Smooth muscle cell (in vitro differentiated cells): ENCODE data around the gene HHATL. TPM values are rescaled to one million over a fixed set of nuclear protein-coding genes. Genes with fewer than 3 reads are reported as not detected.

Experiments used
- DNase-seq: peaks from one replicate; lab custom pipeline; 2025; ENCODE audit not compliant: unreplicated experiment; lab: John Stamatoyannopoulos, UW
- H2AFZ ChIP-seq: fragments of 200-600 bp; sonication (generic); 2 replicates; pipeline ENCODE4 v1.6.0; 2016; ENCODE audit warnings: antibody characterized with exemption, low read depth, mild to moderate bottlenecking
- H3F3A ChIP-seq: fragments of 200-600 bp; sonication (generic); 2 replicates; pipeline ENCODE4 v1.6.0; 2017; ENCODE audit warnings: antibody characterized with exemption, low read depth
- H3K27ac ChIP-seq: fragments of 200-600 bp; sonication (generic); 2 replicates; pipeline ENCODE4 v1.5.1; 2016; ENCODE audit warnings: low read depth, mild to moderate bottlenecking
- H3K27me3 ChIP-seq: fragments of 200-600 bp; sonication (generic); 2 replicates; pipeline ENCODE4 v1.6.1; 2016; ENCODE audit warnings: low read depth, mild to moderate bottlenecking
- H3K36me3 ChIP-seq: fragments of 200-600 bp; sonication (generic); 2 replicates; pipeline ENCODE4 v1.5.1; 2016; ENCODE audit warnings: low read depth
- H3K4me1 ChIP-seq: fragments of 200-600 bp; sonication (generic); 2 replicates; pipeline ENCODE4 v1.5.1; 2016; ENCODE audit warnings: low read depth
- H3K4me2 ChIP-seq: fragments of 200-600 bp; sonication (generic); 2 replicates; pipeline ENCODE4 v1.6.0; 2016; ENCODE audit warnings: mild to moderate bottlenecking
- H3K4me3 ChIP-seq: fragments of 200-600 bp; sonication (generic); 2 replicates; pipeline ENCODE4 v1.5.1; 2016; ENCODE audit warnings: mild to moderate bottlenecking
- H3K79me2 ChIP-seq: fragments of 200-600 bp; sonication (generic); 2 replicates; pipeline ENCODE4 v1.6.0; 2016; ENCODE audit warnings: low read depth, mild to moderate bottlenecking
- H3K9ac ChIP-seq: fragments of 200-600 bp; sonication (generic); 2 replicates; pipeline ENCODE4 v1.6.0; 2016; ENCODE audit warnings: low read depth
- H3K9me3 ChIP-seq: fragments of 200-600 bp; sonication (generic); replicated peaks from 2 replicates; pipeline ENCODE4 v1.5.1; 2016; ENCODE audit warnings: low read depth
- H4K20me1 ChIP-seq: fragments of 200-600 bp; sonication (generic); 2 replicates; pipeline ENCODE4 v1.6.0; 2016; ENCODE audit warnings: low read depth
- WGBS: methylation state at CpG from one replicate; pipeline ENCODE4 v1.1.7; 2016; ENCODE audit warnings: low lambda C conversion rate; 5-methylcytosine and 5-hydroxymethylcytosine counted together
- polyA plus RNA-seq: library from polyadenylated mRNA; unstranded; fragments of >200 nt; fragmentation: Nextera tagmentation; extraction: Ambion mirVana; gene quantifications from 2 replicates; pipeline ENCODE4 v1.2.1, GENCODE V29; 2016
- total RNA-seq: library from RNA; depleted of rRNA; stranded (reverse); fragments of >200 nt; gene quantifications from 2 replicates; pipeline ENCODE4 v1.2.3, GENCODE V29; 2014
- TF ChIP-seq, protein P1 (sequence below): fragments of 200-600 bp; sonication (generic); IDR thresholded peaks from 2 replicates; pipeline ENCODE4 v1.5.1; 2017; ENCODE audit warnings: borderline replicate concordance, mild to moderate bottlenecking, antibody characterized with exemption; ENCODE audit not compliant: insufficient read depth, poor library complexity, severe bottlenecking

The HHATL gene
- total and polyA plus RNA-seq, 2 experiments from 2014 or later = not detected

DNA sequence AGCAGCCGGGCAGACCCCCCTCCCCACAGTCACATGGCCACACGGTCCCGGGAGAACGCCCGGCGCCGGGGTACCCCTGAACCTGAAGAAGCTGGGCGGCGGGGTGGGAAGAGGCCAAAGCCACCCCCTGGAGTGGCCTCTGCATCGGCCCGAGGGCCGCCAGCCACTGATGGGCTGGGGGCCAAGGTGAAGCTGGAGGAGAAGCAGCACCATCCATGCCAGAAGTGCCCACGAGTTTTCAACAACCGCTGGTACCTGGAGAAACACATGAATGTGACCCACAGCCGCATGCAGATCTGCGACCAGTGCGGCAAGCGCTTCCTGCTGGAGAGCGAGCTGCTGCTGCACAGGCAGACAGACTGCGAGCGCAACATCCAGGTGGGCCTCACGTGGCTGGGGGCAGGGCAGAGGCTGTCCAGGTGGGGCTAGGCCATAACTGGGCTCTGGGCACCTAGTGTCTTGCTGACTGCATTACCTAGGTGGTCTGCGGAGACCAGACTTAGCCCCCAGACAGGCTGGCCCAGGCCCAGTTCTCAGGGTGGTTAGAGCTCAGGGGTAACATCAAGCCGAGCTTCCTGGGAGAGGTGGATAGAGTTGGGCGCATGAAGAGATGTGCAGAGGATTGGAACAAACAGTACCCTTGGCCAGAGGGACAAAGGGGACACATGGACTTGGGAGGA lies 43.0 kb downstream of the HHATL start:
- Histone ChIP-seq H3K79me2 (no peaks in the 10 kb centered on the region), H3K9me3 (no peaks in the 10 kb centered on the region), H3K4me3 (no peak overlapping the region), H3K4me1 (no peaks in the 10 kb centered on the region), H3K4me2 (no peak overlapping the region), H3K27me3 (no peaks in the 10 kb centered on the region), H3K27ac (no peak overlapping the region), H2AFZ (no peak overlapping the region), H4K20me1 (peaks cover 35% of the 10 kb centered on the region), H3K36me3 (no peaks in the 10 kb centered on the region), H3K9ac (no peak overlapping the region), H3F3A (no peaks in the 10 kb centered on the region)
- WGBS = 94% methylated on average over 18 of the region's 25 CpGs
- DNase-seq = no peak
- TF ChIP-seq, protein P1, sequence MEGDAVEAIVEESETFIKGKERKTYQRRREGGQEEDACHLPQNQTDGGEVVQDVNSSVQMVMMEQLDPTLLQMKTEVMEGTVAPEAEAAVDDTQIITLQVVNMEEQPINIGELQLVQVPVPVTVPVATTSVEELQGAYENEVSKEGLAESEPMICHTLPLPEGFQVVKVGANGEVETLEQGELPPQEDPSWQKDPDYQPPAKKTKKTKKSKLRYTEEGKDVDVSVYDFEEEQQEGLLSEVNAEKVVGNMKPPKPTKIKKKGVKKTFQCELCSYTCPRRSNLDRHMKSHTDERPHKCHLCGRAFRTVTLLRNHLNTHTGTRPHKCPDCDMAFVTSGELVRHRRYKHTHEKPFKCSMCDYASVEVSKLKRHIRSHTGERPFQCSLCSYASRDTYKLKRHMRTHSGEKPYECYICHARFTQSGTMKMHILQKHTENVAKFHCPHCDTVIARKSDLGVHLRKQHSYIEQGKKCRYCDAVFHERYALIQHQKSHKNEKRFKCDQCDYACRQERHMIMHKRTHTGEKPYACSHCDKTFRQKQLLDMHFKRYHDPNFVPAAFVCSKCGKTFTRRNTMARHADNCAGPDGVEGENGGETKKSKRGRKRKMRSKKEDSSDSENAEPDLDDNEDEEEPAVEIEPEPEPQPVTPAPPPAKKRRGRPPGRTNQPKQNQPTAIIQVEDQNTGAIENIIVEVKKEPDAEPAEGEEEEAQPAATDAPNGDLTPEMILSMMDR = no peak

DNA sequence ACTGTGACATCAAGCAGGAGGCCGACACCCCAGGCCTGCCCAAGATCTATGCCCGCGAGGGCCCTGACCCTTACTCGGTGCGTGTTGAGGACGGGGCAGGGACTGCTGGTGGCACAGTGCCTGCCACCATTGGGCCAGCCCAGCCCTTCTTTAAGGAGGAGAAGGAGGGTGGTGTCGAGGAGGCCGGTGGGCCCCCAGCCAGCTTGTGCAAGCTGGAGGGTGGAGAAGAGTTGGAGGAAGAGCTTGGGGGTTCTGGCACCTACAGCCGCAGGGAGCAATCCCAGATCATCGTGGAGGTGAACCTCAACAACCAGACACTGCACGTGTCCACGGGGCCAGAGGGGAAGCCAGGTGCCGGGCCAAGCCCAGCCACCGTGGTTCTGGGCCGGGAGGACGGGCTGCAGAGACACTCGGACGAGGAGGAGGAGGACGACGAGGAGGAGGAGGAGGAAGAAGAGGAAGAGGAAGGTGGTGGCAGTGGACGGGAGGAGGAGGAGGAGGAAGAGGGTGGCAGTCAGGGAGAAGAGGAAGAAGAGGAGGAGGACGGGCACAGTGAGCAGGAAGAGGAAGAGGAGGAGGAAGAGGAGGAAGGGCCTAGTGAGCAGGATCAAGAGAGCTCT lies 43.7 kb downstream of the HHATL start:
- Histone ChIP-seq H3K4me3 (no peak overlapping the region), H2AFZ (no peak overlapping the region), H4K20me1 (peaks cover 35% of the 10 kb centered on the region), H3K79me2 (peaks cover 2% of the 10 kb centered on the region), H3K9ac (no peak overlapping the region), H3K4me1 (no peaks in the 10 kb centered on the region), H3K27me3 (no peaks in the 10 kb centered on the region), H3F3A (no peaks in the 10 kb centered on the region), H3K9me3 (no peaks in the 10 kb centered on the region), H3K4me2 (no peak overlapping the region), H3K27ac (no peak overlapping the region), H3K36me3 (no peaks in the 10 kb centered on the region)
- no peak for DNase-seq
- TF ChIP-seq, protein P1 = no peak
- 97% methylated on average over 21 of the region's 22 CpGs for WGBS

DNA sequence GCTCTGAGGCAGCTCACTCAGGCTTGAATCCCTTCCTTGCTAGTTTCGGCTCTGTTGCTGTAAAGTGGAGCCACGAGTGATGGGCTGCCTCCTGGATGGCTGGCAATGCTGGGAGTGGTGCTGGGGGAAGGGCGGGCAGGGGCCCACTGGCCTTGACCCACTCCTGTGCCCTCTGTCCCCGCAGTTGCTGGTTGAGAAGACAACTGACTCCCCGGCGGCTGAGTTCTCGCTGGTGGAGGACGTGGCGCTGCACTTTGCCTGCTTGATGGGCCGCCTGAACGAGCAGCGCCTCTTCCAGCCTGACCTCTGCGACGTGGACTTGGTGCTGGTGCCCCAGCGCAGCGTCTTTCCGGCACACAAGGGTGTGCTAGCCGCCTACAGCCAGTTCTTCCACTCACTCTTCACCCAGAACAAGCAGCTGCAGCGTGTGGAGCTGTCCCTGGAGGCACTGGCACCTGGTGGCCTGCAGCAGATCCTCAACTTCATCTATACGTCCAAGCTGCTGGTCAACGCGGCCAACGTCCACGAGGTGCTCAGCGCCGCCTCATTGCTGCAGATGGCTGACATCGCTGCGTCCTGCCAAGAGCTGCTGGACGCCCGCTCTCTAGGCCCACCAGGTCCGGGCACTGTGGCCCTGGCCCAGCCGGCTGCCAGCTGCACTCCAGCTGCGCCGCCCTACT lies 44.4 kb downstream of the HHATL start:
- no peak overlapping the region for H3K4me2 ChIP-seq
- H3K9me3 ChIP-seq = no peaks in the 10 kb centered on the region
- no peak overlapping the region for H2AFZ ChIP-seq
- H3K79me2 ChIP-seq = peaks cover 9% of the 10 kb centered on the region
- no peak for DNase-seq
- no peak overlapping the region for H3K9ac ChIP-seq
- no peak overlapping the region for H3K4me3 ChIP-seq
- peaks cover 35% of the 10 kb centered on the region for H4K20me1 ChIP-seq
- no peaks in the 10 kb centered on the region for H3K36me3 ChIP-seq
- H3K27ac ChIP-seq = no peak overlapping the region
- 95% methylated on average over 30 of the region's 34 CpGs for WGBS
- no peaks in the 10 kb centered on the region for H3F3A ChIP-seq
- TF ChIP-seq, protein P1 = no peak
- H3K27me3 ChIP-seq = no peaks in the 10 kb centered on the region
- H3K4me1 ChIP-seq = peaks cover 3% of the 10 kb centered on the region
